DOHH2 (cell line): Measurements from ENCODE around the gene FAM241B.
A peak's percentile ranks its signal among the peaks of the same experiment; 100 is the strongest.

Experiments
- H3F3A ChIP-seq: fragments of 200-600 bp; sonication (generic), shearing (Covaris generic); 2 replicates; pipeline ENCODE4 v1.6.0; 2016; ENCODE audit warnings: antibody characterized with exemption, mild to moderate bottlenecking; ENCODE audit not compliant: control insufficient read depth, insufficient read depth
- H3K27ac ChIP-seq: fragments of 200-600 bp; sonication (generic); 2 replicates; pipeline ENCODE4 v1.5.1; 2014; ENCODE audit warnings: low read depth, mild to moderate bottlenecking, low read length, moderate library complexity
- H3K27me3 ChIP-seq: fragments of 200-600 bp; sonication (generic); 2 replicates; pipeline ENCODE4 v1.6.1; 2014; ENCODE audit warnings: mild to moderate bottlenecking, low read length, mixed read lengths; ENCODE audit not compliant: control insufficient read depth
- H3K36me3 ChIP-seq: fragments of 200-600 bp; sonication (generic); 2 replicates; pipeline ENCODE4 v1.6.1; 2014; ENCODE audit warnings: mild to moderate bottlenecking, low read length, moderate library complexity, mixed read lengths; ENCODE audit not compliant: control insufficient read depth
- H3K4me1 ChIP-seq: fragments of 200-600 bp; sonication (generic); 2 replicates; pipeline ENCODE4 v1.6.1; 2014; ENCODE audit warnings: mild to moderate bottlenecking, low read length, mixed read lengths; ENCODE audit not compliant: control insufficient read depth
- H3K4me2 ChIP-seq: fragments of 200-600 bp; sonication (generic); 2 replicates; pipeline ENCODE4 v1.6.0; 2014; ENCODE audit warnings: mild to moderate bottlenecking, low read length, moderate library complexity
- H3K4me3 ChIP-seq: fragments of 200-600 bp; sonication (generic); 2 replicates; pipeline ENCODE4 v1.5.1; 2014; ENCODE audit warnings: mild to moderate bottlenecking, low read length, mixed read lengths
- H3K79me2 ChIP-seq: fragments of 200-600 bp; sonication (generic); 2 replicates; pipeline ENCODE4 v1.6.1; 2014; ENCODE audit warnings: mild to moderate bottlenecking, low read length, mixed read lengths; ENCODE audit not compliant: control insufficient read depth
- H3K9me2 ChIP-seq: fragments of 200-600 bp; sonication (generic); replicated peaks from 2 replicates; pipeline ENCODE4 v1.6.1; 2014; ENCODE audit warnings: mild to moderate bottlenecking, low read length, mixed read lengths; ENCODE audit not compliant: control insufficient read depth
- H3K9me3 ChIP-seq: fragments of 200-600 bp; sonication (generic); 2 replicates; pipeline ENCODE4 v1.6.1; 2014; ENCODE audit warnings: antibody characterized with exemption, low read length, mixed read lengths; ENCODE audit not compliant: control insufficient read depth, insufficient read depth
- H4K20me1 ChIP-seq: fragments of 200-600 bp; sonication (generic); 2 replicates; pipeline ENCODE4 v1.6.0; 2014; ENCODE audit warnings: low read depth, mild to moderate bottlenecking, antibody characterized with exemption, low read length, moderate library complexity; ENCODE audit not compliant: control insufficient read depth, insufficient read depth
- EZH2phosphoT487 ChIP-seq: fragments of 200-600 bp; sonication (generic); IDR thresholded peaks from 2 replicates; pipeline ENCODE4 v1.6.1; 2017; ENCODE audit warnings: borderline replicate concordance, mild to moderate bottlenecking, antibody characterized with exemption, low read length, moderate library complexity, mixed read lengths
- TF ChIP-seq, protein P1 (sequence below): fragments of 200-600 bp; sonication (generic); IDR thresholded peaks from one replicate; pipeline ENCODE4 v1.5.1; 2014; ENCODE audit warnings: antibody characterized with exemption, mild to moderate bottlenecking, low read depth, low read length; ENCODE audit not compliant: poor library complexity, severe bottlenecking

Gene FAM241B

DNA sequence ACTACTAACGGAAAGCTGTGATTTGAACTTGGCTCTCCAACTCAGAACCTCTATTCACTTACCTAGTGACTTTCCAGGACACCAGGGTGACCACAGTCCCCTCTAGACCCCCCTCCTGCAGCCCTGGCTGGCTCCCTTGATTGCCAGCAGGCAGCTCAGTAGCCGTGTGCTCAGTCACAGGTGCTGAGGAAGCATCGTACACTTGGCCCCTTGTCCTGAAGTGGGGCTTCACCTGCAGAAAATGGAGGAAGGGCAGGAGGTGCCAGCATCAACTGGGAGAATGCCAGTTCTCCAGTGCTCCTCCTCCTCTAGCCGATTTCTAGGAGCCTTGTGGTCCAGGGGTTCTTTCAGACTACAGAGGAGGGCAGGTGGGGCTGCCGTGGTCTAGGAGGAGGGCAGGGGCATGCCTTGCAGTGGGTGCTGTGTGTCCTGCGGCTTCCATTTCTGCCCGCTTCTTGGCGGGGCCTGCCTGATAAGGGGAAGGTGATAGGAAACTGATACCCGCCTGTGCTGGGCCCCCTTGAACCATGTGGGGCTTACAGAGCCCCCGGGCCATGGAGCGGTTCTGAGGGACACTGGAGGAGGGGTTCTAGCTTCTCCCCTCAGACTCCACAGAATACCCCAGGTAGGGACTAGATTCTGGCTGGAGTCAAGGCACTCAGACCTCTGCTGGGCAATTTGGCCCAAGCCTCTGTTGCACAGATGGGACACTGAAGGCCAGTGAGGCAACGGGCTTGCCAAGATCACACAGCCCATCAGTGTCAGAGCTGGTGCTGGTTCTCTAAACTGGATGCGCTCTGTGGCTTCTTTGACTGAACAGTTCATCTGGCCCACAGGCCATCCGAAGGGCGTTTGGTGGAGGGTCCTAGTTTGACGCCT lies 14.0 kb downstream of the FAM241B start:
- no peaks in the 10 kb centered on the region for H4K20me1 ChIP-seq
- no peaks in the 10 kb centered on the region for H3K9me2 ChIP-seq
- no peaks in the 10 kb centered on the region for H3K9me3 ChIP-seq
- H3F3A ChIP-seq, result no peaks in the 10 kb centered on the region
- no peaks in the 10 kb centered on the region for H3K36me3 ChIP-seq
- TF ChIP-seq EZH2phosphoT487, result no peak
- TF ChIP-seq, protein P1, sequence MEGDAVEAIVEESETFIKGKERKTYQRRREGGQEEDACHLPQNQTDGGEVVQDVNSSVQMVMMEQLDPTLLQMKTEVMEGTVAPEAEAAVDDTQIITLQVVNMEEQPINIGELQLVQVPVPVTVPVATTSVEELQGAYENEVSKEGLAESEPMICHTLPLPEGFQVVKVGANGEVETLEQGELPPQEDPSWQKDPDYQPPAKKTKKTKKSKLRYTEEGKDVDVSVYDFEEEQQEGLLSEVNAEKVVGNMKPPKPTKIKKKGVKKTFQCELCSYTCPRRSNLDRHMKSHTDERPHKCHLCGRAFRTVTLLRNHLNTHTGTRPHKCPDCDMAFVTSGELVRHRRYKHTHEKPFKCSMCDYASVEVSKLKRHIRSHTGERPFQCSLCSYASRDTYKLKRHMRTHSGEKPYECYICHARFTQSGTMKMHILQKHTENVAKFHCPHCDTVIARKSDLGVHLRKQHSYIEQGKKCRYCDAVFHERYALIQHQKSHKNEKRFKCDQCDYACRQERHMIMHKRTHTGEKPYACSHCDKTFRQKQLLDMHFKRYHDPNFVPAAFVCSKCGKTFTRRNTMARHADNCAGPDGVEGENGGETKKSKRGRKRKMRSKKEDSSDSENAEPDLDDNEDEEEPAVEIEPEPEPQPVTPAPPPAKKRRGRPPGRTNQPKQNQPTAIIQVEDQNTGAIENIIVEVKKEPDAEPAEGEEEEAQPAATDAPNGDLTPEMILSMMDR, result no peak
- H3K27ac ChIP-seq, result no peak overlapping the region
- H3K4me1 ChIP-seq, result no peaks in the 10 kb centered on the region
- no peak overlapping the region for H3K4me2 ChIP-seq
- no peaks in the 10 kb centered on the region for H3K27me3 ChIP-seq
- no peaks in the 10 kb centered on the region for H3K79me2 ChIP-seq
- no peak overlapping the region for H3K4me3 ChIP-seq

DNA sequence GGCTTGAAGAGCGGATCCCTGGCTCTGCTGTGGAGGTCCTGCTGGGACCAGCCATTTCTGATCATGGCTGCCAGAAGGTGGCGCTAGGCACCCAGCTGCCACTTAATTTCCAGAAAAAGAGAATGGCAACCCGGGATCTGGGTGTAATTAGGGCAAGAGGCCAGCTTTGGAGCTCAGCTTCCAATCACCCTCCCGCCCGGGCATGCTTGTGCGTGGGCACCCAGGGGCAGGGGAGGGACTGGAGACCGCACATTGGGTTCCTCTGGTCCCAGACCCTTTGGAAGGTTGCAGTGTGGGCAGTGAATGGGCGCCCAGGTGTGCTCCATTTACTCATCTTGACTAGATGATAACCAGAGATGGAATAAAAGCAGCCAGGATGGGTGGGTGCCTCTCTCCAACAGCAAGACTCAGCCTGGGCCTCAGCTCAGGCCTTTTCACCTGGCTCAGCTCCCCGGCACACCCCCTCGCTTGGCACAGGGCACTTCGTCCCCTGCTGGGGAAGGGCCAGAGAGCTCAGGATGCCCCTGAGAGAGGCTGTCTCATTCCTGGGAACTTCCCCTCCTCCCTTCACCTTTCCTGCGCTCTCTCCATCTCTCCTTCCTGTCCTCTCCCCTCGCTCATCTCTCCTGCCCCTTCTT lies 14.7 kb downstream of the FAM241B start:
- Histone ChIP-seq H3K9me2 (no peaks in the 10 kb centered on the region), H3K4me1 (no peaks in the 10 kb centered on the region), H3F3A (no peaks in the 10 kb centered on the region), H3K27me3 (no peaks in the 10 kb centered on the region), H3K4me2 (no peak overlapping the region), H4K20me1 (no peaks in the 10 kb centered on the region), H3K36me3 (no peaks in the 10 kb centered on the region), H3K79me2 (no peaks in the 10 kb centered on the region), H3K4me3 (no peak overlapping the region), H3K9me3 (no peaks in the 10 kb centered on the region), H3K27ac (no peak overlapping the region)
- TF ChIP-seq, protein P1, result peak; percentile 87
- TF ChIP-seq EZH2phosphoT487, result no peak

DNA sequence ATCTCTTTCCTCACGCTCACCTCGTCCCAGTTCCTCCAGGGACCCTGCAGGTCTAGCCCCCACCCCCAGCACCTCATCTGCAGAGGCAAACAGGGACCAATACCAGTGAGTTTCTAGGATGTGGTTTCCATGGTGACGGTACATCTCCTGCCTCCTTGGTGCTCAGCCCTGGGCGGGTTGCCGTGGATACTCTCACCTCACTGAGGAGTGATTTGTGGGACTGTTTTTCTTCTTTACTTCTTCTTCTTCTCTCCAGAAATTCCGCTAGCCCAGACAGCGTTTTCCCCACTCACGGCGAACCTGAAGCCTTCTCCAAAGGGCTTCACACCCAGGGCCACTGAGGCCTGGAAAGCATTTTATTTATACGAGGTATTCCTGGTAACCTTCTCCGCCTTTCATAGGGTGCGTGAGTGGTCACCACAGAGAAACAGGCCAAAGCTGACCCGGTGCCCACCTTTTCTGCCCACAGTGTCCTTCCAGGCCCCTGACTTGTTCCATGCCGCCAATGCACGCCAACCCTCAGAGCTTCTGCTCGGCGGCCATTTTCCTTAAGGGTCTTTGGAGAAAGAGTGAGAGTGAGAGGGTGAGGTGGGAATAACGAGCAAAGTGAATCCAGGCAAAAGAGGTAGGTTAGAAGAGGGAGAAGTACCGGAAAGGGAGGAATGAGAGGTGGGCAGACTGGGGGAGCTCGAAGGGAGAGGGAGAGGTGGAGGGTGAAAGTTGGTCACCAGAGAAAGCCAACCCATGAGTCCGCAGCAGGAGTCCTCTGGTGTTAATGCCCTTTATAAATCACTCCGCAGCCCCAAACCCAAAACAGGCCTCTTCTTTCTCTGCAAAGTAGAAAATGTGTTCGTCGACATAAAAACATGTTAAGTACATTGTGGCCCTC lies 15.5 kb downstream of the FAM241B start:
- H4K20me1 ChIP-seq, result no peaks in the 10 kb centered on the region
- TF ChIP-seq, protein P1, result no peak
- TF ChIP-seq EZH2phosphoT487, result no peak
- H3K27me3 ChIP-seq, result no peaks in the 10 kb centered on the region

More for the DNA sequence above, 15.5 kb downstream of the FAM241B start:
- Histone ChIP-seq H3K27ac (no peak overlapping the region), H3K4me1 (no peaks in the 10 kb centered on the region), H3K4me2 (no peak overlapping the region), H3K9me2 (no peaks in the 10 kb centered on the region), H3F3A (no peaks in the 10 kb centered on the region), H3K79me2 (no peaks in the 10 kb centered on the region), H3K36me3 (no peaks in the 10 kb centered on the region), H3K9me3 (no peaks in the 10 kb centered on the region), H3K4me3 (no peak overlapping the region)
